GM18511 (cell line): ENCODE measurements around the gene CA12.
"Not testable (repeated sequence)": the region's sequence is repeated elsewhere in the genome, so short reads cannot be mapped to it uniquely, and the experiment has no call there.

ENCODE experiments used
- ATAC-seq: cut with Tn5 transposase; IDR thresholded peaks from one replicate; pipeline ENCODE4 v1.9.1; 2021; ENCODE audit warnings: mild to moderate bottlenecking, moderate library complexity; ENCODE audit not compliant: unreplicated experiment

Gene CA12

GRCh38 chr15:63339006-63339766, 42.5 kb downstream of the CA12 start:
- no peak for ATAC-seq

- ATAC-seq, result no peak
Measured at GRCh38 chr15:63338170-63338569, 43.5 kb downstream of the CA12 start.

DNA sequence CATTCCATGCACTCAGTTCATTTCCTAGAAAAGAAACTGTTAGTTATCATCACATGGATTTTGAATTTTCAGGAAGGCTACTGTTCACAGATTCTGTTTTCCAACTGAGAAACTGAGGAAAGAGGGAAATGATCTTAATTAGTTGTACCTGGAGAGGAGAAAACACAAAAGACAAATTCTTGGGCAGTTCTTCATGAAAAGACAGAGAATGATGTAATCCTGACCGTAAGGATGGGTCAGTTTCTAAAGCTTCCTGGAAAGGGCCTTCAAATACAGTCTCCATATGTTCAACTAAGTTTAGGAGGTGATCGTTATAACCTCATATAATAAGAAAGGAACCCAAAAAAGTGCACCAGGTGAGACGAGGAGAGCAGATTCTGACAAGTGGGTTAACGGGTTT, 44.6 kb downstream of the CA12 start:
- ATAC-seq, result no peak

DNA sequence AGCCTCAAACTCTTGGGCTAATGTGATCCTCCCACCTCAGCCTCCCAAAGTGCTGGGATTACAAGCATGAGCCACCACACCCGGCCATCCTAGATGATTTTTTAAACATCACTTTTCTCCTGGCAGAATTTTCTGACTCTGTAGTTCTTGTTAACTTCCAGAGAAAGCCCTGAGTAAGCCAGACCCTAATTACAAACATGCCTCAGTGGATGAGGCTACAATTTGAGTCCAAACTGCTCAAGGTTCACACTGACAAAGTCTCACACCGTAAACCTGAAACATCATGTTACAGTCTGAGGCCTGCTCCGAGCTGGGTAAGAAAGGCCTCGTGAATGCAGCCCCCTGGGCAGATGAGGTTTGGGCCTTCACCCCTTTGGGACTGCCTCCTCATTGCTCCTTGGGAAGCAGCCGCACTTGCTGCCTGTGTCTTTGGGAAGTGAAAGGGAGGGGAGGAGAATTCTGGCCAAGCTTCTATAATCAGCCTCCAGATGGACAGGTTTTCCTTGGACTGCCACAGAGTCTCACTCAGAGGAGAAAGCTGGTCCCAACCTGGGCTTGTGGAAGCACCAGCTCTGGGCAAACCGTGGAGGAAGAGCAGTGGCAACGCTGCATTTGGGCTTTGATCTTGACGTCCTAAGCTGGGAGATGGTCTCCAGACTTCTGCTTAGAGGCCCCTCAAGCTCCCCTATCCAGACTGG, 46.0 kb downstream of the CA12 start:
- ATAC-seq, result no peak

GRCh38 chr15:63334821-63335220, 46.8 kb downstream of the CA12 start:
- no peak for ATAC-seq

DNA sequence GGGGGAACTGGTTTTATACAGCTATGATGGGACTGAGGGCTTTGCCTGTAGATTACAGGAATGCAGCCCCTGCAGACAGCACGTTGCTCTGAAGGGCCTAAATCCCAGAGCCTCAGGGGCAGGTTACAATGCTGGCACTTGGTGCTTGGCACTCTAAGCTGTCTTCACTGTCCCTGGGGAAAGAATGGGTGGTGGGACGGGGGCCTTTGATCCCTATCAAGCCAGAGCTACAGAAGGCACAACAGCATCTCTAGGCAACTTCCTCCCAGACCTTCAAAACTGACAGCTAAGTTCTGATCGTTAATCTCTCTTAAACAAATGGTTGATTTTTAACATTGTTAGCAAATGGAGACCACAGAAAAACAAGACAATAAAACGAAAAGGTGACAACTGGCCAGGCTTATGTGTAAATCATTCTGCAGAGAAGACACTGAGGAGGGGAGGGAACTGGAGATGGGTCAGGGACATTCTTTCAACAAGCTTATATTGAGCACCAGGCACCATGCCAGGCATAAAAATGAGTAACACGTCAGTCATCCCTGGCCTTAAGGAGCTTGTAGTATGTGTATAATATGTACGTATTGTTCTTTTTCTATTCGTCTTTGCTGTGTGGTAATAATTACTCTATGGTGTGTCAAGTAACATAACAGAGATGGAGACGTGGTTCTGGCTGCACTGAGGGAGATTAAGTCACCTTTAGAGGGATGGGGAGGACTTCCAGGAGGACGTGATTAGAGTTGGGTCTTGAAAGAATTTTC, 49.1 kb downstream of the CA12 start:
- ATAC-seq, result no peak

DNA sequence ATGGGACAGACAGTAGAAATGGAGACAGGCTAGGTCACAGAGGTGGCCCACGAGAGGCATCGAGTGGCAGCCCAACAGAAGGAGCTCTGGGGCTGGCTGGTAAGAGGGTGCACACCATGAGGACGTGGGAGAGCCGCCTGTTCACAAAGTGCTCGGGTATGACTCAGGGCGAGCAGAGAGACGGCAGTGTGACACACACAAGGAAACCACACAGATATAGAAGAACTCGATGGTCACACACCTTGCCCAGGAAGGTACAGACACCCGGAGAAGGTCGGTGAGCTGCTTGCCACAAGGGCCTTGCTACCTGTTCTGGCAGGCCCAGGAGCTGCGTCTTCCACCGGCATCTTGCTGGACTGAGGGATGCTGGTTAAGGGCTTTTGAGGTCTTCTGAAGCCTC, 50.2 kb downstream of the CA12 start:
- ATAC-seq, result no peak

DNA sequence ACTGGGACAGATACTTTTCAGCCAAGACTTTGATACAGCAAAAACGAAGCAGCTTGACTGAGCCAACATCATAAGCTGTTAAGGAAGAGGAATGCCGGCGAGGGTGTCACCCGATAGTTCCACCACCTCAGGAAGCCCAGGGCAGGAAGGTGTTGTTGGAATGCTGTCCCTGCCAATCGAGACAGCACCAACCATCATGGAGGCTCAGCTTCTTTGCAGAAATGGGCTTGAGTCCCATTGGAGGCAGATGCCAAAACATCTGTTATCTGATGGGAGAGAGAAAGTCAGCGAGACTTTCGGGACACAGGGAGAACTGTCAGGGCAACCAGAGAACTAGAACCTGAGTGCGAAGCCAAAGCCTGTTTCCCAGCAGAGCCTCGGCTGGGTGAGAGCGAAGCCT, 50.7 kb downstream of the CA12 start:
- no peak for ATAC-seq

- no peak for ATAC-seq
Measured at GRCh38 chr15:63329567-63330350, 51.9 kb downstream of the CA12 start.

DNA sequence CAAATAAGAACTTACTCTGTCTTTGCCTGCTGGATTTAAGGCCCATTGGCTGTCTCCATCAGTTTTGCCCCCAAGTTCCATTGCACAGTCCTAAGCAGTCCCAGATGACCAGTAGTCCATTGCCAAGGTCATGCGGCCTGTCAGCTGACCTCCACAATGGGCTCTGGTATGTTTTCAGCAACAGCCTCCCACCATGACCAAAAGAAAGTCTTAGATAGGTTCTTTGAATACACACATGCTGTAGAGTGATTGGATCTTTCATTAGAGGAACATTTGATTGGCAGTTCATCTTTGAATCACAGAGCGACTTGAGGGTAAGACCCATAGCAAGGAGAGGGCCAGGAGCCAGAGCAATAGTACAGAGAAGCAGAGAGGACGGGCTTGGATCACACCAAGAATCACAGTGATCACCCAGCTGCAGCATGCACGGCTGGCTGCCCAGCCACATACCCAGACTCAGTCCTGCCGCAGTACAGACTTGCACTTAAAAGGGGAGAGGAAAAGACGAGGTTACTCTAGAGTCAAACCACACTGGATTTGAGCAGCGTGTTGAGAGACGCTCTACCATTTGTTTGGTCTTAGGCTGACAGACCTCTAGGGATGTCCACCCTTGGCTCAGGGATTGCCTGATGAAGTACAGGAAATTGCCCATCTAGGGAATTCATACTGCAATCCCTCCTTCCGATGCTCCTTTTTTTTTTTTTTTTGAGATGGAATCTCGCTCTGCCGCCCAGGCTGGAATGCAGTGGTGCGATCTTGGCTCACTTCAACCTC, 53.8 kb downstream of the CA12 start:
- no peak for ATAC-seq

GRCh38 chr15:63324770-63325169, 56.9 kb downstream of the CA12 start:
- ATAC-seq, result no peak

DNA sequence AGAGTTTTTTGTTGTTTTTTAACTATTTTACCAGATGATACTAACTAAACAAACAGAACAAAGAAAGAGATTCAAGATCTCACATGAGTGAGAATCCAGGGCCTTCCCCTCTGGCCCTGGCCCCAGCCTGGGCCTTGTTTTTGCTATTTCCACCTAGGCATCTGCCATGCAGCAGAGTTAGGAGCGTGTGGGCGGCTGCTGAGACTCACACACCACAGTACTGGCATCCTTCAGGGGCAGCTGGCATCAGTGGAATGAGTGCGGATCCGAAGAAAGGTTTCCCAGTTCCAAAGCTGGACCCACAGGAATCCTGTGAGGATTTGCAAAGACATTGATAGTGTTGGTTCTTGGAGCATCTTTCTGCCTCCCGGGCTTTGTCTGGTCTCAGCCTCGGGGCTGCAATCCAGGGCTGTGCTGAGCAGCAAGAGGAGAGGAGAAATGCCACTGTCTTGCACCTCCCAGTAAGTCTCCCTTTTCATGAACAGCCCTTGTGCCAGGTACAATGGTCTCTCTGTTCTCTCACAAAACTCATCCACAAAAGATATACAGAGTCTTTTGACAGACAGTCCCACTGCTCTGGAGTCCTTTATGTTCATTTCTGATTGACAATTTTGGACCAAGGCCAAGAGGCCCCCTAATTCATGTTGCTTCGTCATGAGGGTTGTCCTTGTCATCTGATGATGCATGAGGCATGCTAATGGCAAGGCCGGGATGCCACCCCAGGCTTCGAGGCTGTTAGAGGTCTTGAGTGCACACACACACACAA, 57.7 kb downstream of the CA12 start:
- no peak for ATAC-seq

DNA sequence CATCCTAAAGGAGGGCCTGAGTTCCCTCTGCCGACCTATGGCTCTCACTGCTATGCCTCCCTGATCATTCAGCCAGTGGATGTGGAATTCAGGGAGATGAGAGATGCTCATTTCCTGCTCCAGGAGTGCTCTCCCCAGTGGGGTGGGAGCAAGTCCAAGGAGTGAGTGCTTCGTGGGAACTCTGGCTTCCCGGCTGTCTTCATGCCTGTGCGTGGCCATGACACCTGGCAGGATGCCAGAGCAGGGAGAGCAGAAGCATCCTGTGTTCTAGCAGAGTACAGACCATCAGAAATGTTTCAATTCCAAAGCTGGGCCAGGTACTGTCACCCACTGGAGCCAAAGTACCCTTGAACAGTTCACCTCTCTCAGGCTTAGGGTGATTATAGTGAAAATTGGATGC, 59.1 kb downstream of the CA12 start:
- ATAC-seq, result no peak

- no peak for ATAC-seq
Measured at GRCh38 chr15:63321462-63321861, 60.2 kb downstream of the CA12 start.

DNA sequence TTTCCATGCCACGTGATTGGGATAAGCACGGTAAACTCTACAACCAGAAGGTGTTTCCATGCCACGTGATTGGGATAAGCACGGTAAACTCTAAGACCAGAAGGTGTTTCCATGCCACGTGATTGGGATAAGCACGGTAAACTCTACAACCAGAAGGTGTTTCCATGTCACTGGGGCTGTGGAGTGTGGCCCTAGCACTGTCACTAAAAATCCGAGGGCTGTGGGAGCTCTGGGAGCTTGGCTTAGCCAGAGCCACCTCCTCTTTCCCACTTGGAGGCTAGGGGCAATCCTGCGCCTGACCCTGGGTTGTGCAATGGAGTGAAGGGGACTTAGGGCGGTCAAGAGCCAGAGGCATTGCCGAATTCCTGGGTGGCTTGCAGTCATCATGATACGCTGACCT, 60.7 kb downstream of the CA12 start:
- not testable (repeated sequence) for ATAC-seq

GRCh38 chr15:63320446-63320845, 61.2 kb downstream of the CA12 start:
- ATAC-seq, result not testable (repeated sequence)

DNA sequence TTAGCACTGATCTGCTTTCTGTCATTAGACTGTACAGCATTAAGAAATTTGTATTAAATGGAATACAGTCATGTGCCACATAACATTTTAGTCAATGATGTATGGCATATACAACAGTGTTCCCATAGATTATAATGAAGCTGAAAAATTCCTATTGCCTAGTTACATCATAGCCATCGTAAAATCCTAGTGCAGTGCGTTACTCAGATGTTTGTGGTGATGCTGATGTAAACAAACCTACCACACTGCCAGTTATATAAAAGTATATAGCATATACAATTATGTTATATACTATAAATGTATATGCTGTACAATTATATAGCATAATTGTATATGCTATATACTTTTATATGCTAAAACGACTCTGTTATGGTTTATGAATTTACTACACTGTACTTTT, 62.6 kb downstream of the CA12 start:
- ATAC-seq, result no peak

- no peak for ATAC-seq
Measured at GRCh38 chr15:63318344-63318743, 63.3 kb downstream of the CA12 start.

DNA sequence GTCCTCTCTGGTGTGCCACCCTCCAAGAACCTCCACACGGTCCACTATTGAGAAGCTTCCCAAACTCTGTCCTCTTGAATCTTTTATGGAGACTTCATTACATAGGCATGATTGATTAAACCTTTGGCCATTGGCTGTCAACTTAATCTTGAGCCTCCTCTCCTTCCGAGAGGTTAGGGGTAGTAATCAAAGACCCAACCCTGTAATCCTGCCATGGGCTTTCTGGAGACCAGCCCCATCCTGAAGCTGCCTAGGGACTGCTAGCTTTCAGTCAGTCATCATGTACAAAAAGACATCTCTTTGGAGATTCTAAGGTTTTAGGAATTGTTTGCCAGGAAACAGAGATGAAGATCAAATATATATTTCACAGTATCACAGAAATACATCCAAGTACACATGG, 67.2 kb downstream of the CA12 start:
- ATAC-seq, result no peak

- ATAC-seq, result no peak
Measured at GRCh38 chr15:63313825-63314224, 67.8 kb downstream of the CA12 start.
